ENCODE data around the gene TRAPPC12.
"Not testable (repeated sequence)": the region's sequence is repeated elsewhere in the genome, so short reads cannot be mapped to it uniquely, and the experiment has no call there.

TRAPPC12 gene

DNA sequence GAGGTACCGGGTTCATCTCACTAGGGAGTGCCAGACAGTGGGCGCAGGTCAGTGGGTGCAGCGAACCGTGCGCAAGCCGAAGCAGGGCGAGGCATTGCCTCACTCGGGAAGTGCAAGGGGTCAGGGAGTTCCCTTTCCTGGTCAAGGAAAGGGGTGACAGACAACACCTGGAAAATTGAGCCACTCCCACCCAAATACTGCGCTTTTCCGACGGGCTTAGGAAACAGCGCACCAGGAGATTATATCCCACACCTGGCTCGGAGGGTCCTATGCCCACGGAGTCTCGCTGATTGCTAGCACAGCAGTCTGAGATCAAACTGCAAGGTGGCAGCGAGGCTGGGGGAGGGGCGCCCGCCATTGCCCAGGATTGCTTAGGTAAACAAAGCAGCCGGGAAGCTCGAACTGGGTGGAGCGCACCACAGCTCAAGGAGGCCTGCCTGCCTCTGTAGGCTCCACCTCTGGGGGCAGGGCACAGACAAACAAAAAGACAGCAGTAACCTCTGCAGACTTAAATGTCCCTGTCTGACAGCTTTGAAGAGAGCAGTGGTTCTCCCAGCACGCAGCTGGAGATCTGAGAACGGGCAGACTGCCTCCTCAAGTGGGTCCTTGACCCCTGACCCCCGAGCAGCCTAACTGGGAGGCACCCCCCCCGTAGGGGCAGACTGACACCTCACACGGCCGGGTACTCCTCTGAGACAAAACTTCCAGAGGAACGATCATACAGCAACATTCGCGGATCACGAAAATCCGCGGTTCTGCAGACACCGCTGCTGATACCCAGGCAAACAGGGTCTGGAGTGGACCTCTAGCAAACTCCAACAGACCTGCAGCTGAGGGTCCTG, 9.9 kb upstream of the TRAPPC12 start:
- DNase-seq (ENCODE audit: low spot score), result not testable (repeated sequence)

DNA sequence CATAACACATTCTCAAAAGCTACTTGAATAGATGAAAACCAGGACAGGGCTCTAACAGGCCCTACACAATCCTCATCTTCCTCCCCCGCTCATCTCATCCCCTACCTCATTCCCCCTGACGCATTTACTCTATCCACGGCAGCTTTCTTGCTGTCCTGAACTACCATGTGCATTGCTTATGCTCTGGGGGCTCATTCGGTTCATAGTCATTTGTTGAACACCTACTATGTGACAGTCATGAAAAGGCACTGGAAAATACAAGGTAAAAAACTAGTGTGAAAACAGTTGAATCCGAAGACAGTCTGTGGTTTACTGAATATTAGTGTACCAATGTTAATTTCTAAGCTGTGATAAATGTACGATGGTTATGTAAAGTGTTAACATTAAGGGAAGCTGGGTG, 2.7 kb upstream of the TRAPPC12 start:
- DNase-seq (ENCODE audit: low spot score), result no peak

DNA sequence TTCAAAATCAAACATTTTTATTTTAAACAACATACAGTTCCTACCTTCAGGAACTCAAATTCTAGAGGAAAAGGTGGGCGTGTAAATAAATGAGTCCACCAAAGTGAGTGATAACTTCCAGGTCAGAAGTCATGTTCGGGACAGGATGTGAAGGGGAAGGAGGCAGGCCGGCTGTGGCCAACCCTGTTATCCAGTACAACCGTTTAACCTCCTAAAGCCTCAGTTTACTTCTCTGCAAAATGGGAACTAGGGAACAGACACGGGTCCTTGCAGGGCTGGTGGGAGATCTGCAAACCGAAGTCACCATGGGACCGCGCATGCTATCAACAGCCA, 2.2 kb upstream of the TRAPPC12 start:
- peak; percentile 55 for DNase-seq (ENCODE audit: low spot score)

- DNase-seq (ENCODE audit: low spot score), result peak; percentile 99
Measured at GRCh38 chr2:3377612-3378432, 1.7 kb upstream of the TRAPPC12 start, which contains the start of gene EIPR1. EIPR1 (minus strand) TSS chr2:3377818; CDS start chr2:3377689, 129 bp downstream.

GRCh38 chr2:3379339-3379646, 201 bp upstream of the TRAPPC12 start:
- no peak for DNase-seq (ENCODE audit: low spot score)

DNA sequence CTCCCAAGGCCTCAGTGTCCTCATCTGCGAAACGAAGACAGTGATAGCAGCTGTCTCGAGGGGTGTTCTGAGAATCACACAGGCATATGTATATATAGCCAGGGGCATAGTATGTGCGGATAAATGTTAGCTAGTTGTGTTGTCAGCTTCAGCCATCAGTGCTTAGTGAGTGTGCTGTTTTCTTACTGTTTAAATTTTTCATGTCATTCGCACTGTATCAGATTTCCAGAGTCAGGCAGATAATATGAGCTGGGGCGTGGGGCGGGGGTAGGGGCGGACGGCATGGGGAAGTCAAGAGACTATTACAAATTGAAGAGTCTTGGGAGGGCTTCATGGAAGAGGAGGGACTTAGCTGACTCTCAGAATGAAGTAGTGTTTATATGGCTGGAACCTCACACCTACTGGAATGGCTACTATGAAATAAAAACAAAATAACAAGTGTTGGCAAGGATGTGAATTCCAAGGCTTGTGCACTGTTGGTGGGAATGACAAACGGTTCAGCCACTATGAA, 7.0 kb downstream of the TRAPPC12 start:
- no peak for DNase-seq (ENCODE audit: low spot score)

GRCh38 chr2:3387011-3387410, 7.5 kb downstream of the TRAPPC12 start:
- DNase-seq (ENCODE audit: low spot score), result no peak

DNA sequence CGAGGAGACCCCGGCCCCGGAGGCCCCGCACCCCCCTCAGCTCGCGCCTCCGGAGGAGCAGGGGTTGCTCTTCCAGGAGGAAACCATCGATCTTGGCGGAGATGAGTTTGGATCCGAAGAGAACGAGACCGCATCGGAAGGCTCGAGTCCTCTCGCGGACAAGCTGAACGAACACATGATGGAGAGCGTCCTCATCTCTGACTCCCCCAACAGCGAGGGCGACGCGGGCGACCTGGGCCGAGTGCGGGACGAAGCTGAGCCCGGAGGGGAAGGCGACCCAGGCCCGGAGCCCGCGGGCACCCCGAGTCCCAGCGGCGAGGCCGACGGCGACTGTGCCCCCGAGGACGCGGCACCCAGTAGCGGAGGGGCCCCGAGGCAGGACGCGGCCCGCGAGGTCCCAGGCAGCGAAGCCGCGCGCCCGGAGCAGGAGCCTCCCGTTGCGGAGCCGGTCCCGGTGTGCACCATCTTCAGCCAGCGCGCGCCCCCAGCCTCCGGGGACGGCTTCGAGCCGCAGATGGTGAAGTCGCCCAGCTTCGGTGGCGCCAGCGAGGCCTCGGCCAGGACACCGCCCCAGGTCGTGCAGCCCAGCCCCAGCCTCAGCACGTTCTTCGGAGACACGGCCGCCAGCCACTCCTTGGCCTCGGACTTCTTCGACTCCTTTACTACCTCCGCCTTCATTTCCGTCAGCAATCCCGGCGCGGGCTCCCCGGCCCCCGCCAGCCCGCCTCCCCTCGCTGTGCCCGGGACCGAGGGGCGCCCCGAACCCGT, 8.3 kb downstream of the TRAPPC12 start:
- no peak for DNase-seq (ENCODE audit: low spot score)

GRCh38 chr2:3388412-3388738, 8.9 kb downstream of the TRAPPC12 start:
- DNase-seq (ENCODE audit: low spot score), result no peak

- DNase-seq (ENCODE audit: low spot score), result no peak
Measured at GRCh38 chr2:3389193-3389592, 9.7 kb downstream of the TRAPPC12 start.

- DNase-seq (ENCODE audit: low spot score), result no peak
Measured at GRCh38 chr2:3390041-3390440, 10.5 kb downstream of the TRAPPC12 start.

DNA sequence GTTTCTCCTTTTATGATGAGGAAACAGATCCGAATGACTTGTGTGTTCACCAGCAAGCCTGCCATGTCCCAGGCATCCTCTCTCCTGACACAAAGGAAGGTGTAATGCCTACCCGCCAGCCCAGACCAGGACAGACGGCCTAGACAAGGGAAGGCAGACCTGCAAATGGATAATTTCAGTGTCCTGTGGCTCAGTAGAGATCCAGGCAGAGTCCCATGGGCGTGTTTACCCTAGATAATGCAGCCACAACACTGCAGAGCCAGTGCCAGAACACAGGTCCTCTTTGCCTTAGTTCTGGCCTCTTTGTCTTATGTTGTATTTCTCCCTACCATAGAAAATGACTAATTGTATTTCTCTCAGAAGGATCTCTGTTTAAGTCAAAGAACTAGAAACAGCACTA, 12.7 kb downstream of the TRAPPC12 start:
- no peak for DNase-seq (ENCODE audit: low spot score)

DNA sequence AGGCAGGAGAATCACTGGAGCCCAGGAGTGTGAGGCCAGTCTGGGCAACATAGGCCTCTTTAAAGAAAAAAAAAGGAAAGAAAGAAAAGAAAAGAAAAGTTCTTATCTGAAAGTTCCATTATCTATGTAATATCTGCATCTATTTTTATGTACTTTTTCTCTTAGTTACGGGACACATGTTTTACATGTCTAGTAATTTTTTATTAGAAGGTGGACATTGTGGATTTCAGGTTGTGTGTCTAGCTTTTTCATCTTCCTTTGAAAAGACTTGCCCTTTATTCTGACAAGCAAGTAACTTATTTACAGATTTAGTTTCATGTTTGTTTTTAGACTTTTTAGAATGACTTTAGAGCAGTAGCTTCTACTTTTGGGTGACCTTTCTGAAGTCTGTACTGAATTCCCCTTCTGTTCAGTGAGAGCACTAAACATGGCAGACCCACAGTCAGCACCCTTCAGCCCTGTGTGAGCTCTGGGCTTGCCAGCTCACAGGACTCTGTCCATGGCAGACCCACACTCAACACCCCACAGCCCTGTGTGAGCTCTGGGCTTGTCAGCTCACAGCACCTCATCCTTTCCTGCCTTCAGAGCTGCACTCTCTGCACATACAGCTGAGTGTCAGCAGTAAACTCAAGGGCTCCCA, 17.5 kb downstream of the TRAPPC12 start:
- DNase-seq (ENCODE audit: low spot score), result no peak

- DNase-seq (ENCODE audit: low spot score), result no peak
Measured at GRCh38 chr2:3398857-3399256, 19.4 kb downstream of the TRAPPC12 start.

DNA sequence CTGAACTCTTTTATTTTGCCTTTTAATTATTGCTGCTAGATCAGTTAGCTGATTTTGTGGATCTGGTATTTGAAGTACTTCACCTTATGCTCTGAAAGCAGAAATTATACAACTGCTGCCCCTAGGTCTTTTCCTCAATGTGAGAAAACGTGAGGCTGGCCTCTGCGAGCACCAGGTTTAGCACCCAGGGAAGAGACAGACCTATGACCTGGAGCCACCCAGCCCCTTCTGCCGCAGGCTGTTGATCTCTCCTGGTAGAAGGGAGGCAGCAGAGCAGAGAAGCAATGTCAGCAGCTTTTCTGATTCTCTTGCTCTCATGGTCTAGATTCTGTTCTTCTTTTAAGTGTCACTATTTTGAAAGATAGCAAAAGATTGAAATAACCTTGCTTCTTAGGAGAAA, 19.9 kb downstream of the TRAPPC12 start:
- no peak for DNase-seq (ENCODE audit: low spot score)

DNA sequence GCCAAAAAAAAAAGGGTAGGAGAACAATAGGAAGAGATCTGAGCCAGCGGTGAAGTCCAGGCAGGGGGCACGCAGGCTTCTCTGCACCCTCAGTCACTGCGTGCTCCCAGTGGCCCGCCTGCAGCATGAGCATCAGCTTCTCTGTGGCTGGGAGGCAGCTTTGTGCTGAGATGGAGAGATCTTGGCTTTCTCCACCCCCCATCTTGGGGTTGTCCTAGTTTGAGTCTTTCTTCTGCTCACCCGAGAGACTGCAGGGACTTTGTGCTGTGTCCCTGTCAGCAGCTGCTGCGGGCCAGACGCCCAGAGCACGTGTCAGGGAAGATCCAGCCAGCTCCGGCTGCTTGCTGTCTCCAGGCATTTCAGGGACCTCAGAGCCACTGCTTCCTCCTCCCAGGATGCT, 20.3 kb downstream of the TRAPPC12 start:
- no peak for DNase-seq (ENCODE audit: low spot score)

GRCh38 chr2:3403587-3404334, 24.3 kb downstream of the TRAPPC12 start:
- DNase-seq (ENCODE audit: low spot score), result no peak

DNA sequence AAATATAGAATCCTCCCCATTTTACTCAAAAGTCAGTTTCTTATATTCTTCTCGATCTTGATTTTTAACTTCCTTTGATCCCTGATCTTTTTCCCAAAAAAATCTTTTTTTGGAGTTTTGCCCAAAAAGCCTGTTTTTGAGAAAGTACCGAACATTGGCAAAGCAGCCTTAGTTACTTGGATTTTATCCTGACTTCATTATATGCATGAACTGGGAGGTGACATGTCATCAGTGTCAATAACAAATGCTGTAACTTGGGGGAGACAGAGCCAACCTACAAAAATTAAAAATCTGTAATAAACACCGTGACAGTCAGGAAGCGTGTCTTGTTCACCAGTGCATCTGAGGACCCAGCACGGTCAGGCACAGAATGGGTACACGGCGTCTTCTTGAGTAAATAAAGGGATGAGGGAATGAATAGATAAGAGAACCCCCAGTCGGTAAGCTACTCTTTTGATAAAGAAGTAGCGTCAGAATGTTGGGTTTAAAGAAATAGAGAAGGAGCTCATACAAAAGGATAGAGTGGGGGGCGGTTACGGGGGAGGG, 24.9 kb downstream of the TRAPPC12 start:
- DNase-seq (ENCODE audit: low spot score), result no peak

DNA sequence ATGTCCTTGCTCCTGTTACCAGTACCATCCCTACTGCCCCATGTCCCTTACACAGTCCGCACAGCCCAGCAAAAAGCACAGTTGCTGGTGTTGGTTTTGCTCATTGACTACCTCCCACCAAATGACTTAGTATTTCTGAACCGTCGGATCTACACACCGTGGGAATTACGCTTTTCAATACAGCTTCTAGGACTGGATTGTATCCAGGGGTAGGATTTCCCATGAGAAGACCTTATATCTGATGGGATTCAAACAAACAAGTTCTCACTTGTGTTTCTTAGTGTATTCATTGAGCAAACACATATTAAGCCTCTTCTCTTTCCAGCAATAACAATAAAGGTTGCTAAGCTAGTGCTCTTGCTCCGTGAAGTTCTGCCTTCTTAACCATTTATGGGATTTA, 25.8 kb downstream of the TRAPPC12 start:
- no peak for DNase-seq (ENCODE audit: low spot score)

- DNase-seq (ENCODE audit: low spot score), result no peak
Measured at GRCh38 chr2:3405876-3406275, 26.4 kb downstream of the TRAPPC12 start.

- DNase-seq (ENCODE audit: low spot score), result no peak
Measured at GRCh38 chr2:3406501-3406900, 27.0 kb downstream of the TRAPPC12 start.

Data from kidney tubule cell (primary cell).